PC-9 (cell line): Measurements from ENCODE around the gene TRPM4.

ENCODE experiments used
- CTCF ChIP-seq: fragments of 200-600 bp; sonication (generic); conservative IDR thresholded peaks from 2 replicates; pipeline ENCODE4 v1.6.1; 2017; ENCODE audit warnings: mixed run types, antibody characterized with exemption, mild to moderate bottlenecking, moderate library complexity
- EZH2 ChIP-seq: fragments of 200-600 bp; sonication (generic); IDR thresholded peaks from 2 replicates; pipeline ENCODE4 v1.8.0; 2017; ENCODE audit warnings: antibody characterized with exemption, low read depth

GRCh38 chr19:49120868-49121267, 36.7 kb upstream of the TRPM4 start:
- no peak for TF ChIP-seq CTCF
- TF ChIP-seq EZH2, result no peak
